Parathyroid adenoma (tissue), 2 donors: ENCODE measurements around the gene SDCBP2.

ENCODE experiments used
- H2AFZ ChIP-seq: fragments of 300-600 bp; sonication (generic); one replicate; pipeline ENCODE4 v1.7.0; 2017; ENCODE audit warnings: antibody characterized with exemption, mild to moderate bottlenecking
- H3K27ac ChIP-seq: fragments of 300-600 bp; sonication (generic); one replicate; pipeline ENCODE4 v1.7.0; 2017
- H3K27me3 ChIP-seq: fragments of 300-600 bp; sonication (generic); one replicate; pipeline ENCODE4 v1.7.0; 2017; ENCODE audit warnings: low read length; ENCODE audit not compliant: control insufficient read depth, insufficient read depth
- H3K36me3 ChIP-seq: fragments of 300-600 bp; sonication (generic); one replicate; pipeline ENCODE4 v1.7.0; 2017; ENCODE audit warnings: low read length; ENCODE audit not compliant: control insufficient read depth, insufficient read depth
- H3K4me1 ChIP-seq: fragments of 300-600 bp; sonication (generic); one replicate; pipeline ENCODE4 v1.7.0; 2017; ENCODE audit warnings: control low read depth
- H3K4me2 ChIP-seq: fragments of 300-600 bp; sonication (generic); one replicate; pipeline ENCODE4 v1.7.0; 2017; ENCODE audit warnings: low read length
- H3K4me3 ChIP-seq: fragments of 300-600 bp; sonication (generic); one replicate; pipeline ENCODE4 v1.7.0; 2017; ENCODE audit warnings: low read depth, low read length
- H3K79me2 ChIP-seq: fragments of 300-600 bp; sonication (generic); one replicate; pipeline ENCODE4 v1.7.0; 2017; ENCODE audit warnings: control low read depth
- H3K9ac ChIP-seq: fragments of 300-600 bp; sonication (generic); one replicate; pipeline ENCODE4 v1.7.0; 2017; ENCODE audit warnings: mild to moderate bottlenecking
- H3K9me3 ChIP-seq: fragments of 300-600 bp; sonication (generic); one replicate; pipeline ENCODE4 v1.7.0; 2017; ENCODE audit warnings: low read length; ENCODE audit not compliant: control insufficient read depth
- CTCF ChIP-seq: fragments of 300-600 bp; sonication (generic); IDR thresholded peaks from one replicate; pipeline ENCODE4 v1.7.0; 2017; ENCODE audit warnings: antibody characterized with exemption, mild to moderate bottlenecking
- donor health status: primary hyperparathyroidism.

SDCBP2 gene

GRCh38 chr20:1294497-1294896 is 34.4 kb downstream of the SDCBP2 start:
- Histone ChIP-seq H3K4me1 (peaks cover 3% of the 10 kb centered on the region), H3K4me3 (no peak overlapping the region), H2AFZ (no peak overlapping the region), H3K4me2 (no peak overlapping the region), H3K79me2 (peaks cover 13% of the 10 kb centered on the region), H3K9me3 (no peaks in the 10 kb centered on the region), H3K9ac (no peak overlapping the region), H3K36me3 (no peaks in the 10 kb centered on the region), H3K27me3 (no peaks in the 10 kb centered on the region), H3K27ac (no peak overlapping the region)
- TF ChIP-seq CTCF = no peak

GRCh38 chr20:1293641-1294379 is 35.1 kb downstream of the SDCBP2 start:
- TF ChIP-seq CTCF = no peak
- Histone ChIP-seq H3K27me3 (no peaks in the 10 kb centered on the region), H3K4me1 (peaks cover 3% of the 10 kb centered on the region), H3K27ac (no peak overlapping the region), H3K4me2 (no peak overlapping the region), H3K9ac (no peak overlapping the region), H3K36me3 (no peaks in the 10 kb centered on the region), H3K79me2 (peaks cover 13% of the 10 kb centered on the region), H2AFZ (no peak overlapping the region), H3K9me3 (no peaks in the 10 kb centered on the region), H3K4me3 (no peak overlapping the region)

GRCh38 chr20:1292620-1293019 is 36.3 kb downstream of the SDCBP2 start:
- H3K9ac ChIP-seq = no peak overlapping the region
- H3K27me3 ChIP-seq = no peaks in the 10 kb centered on the region
- H3K79me2 ChIP-seq = peaks cover 13% of the 10 kb centered on the region
- H3K4me2 ChIP-seq = no peak overlapping the region
- no peaks in the 10 kb centered on the region for H3K9me3 ChIP-seq
- no peak for TF ChIP-seq CTCF
- H3K4me1 ChIP-seq = peaks cover 3% of the 10 kb centered on the region
- no peak overlapping the region for H2AFZ ChIP-seq
- no peaks in the 10 kb centered on the region for H3K36me3 ChIP-seq
- H3K27ac ChIP-seq = no peak overlapping the region
- no peak overlapping the region for H3K4me3 ChIP-seq

GRCh38 chr20:1291191-1291741 is 37.7 kb downstream of the SDCBP2 start:
- H3K4me1 ChIP-seq = peaks cover 3% of the 10 kb centered on the region
- no peaks in the 10 kb centered on the region for H3K36me3 ChIP-seq
- no peak overlapping the region for H3K9ac ChIP-seq
- H3K79me2 ChIP-seq = peaks cover 13% of the 10 kb centered on the region
- no peak overlapping the region for H3K4me2 ChIP-seq
- no peak for TF ChIP-seq CTCF
- no peak overlapping the region for H2AFZ ChIP-seq
- H3K27ac ChIP-seq = no peak overlapping the region
- H3K9me3 ChIP-seq = no peaks in the 10 kb centered on the region
- H3K4me3 ChIP-seq = no peak overlapping the region
- no peaks in the 10 kb centered on the region for H3K27me3 ChIP-seq
